ENCODE data around the gene CHRNB2. TPM values are rescaled to one million over a fixed set of nuclear protein-coding genes. Genes with fewer than 3 reads are reported as not detected.

Gene CHRNB2
- total and polyA plus RNA-seq, 9 of the 15 experiments (the other 6 are each of a cell fraction or from before 2014, with no cell fraction given): 0.01 TPM; not detected in 8

DNA sequence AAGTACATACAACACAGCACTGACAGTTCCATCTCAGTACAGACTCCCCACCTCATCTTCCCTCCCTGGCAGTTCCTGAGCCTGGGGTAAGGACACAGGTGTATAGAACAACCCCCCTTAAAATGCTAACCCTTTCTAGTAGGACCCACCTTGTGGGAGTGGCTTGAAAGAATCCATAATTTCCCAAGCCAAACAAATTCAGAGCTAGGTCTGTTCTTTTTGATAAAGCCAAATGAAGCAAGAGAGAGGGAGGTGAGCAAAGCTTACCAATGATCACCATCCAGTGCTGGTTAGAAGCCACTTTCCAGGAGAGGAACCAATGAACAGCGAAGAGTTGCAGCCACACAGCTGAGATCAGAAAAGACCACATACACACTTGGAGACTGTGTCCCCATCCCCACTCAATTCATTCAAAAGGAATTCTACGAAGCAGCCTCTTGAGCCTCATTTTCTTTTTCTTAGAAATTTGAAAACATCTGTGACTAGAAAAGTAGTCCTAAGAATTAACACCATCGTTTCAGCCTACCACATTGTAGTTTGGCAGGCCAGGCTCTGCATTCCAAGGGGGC, 18.3 kb upstream of the CHRNB2 start (continued):
- TF ChIP-seq, protein P1, sequence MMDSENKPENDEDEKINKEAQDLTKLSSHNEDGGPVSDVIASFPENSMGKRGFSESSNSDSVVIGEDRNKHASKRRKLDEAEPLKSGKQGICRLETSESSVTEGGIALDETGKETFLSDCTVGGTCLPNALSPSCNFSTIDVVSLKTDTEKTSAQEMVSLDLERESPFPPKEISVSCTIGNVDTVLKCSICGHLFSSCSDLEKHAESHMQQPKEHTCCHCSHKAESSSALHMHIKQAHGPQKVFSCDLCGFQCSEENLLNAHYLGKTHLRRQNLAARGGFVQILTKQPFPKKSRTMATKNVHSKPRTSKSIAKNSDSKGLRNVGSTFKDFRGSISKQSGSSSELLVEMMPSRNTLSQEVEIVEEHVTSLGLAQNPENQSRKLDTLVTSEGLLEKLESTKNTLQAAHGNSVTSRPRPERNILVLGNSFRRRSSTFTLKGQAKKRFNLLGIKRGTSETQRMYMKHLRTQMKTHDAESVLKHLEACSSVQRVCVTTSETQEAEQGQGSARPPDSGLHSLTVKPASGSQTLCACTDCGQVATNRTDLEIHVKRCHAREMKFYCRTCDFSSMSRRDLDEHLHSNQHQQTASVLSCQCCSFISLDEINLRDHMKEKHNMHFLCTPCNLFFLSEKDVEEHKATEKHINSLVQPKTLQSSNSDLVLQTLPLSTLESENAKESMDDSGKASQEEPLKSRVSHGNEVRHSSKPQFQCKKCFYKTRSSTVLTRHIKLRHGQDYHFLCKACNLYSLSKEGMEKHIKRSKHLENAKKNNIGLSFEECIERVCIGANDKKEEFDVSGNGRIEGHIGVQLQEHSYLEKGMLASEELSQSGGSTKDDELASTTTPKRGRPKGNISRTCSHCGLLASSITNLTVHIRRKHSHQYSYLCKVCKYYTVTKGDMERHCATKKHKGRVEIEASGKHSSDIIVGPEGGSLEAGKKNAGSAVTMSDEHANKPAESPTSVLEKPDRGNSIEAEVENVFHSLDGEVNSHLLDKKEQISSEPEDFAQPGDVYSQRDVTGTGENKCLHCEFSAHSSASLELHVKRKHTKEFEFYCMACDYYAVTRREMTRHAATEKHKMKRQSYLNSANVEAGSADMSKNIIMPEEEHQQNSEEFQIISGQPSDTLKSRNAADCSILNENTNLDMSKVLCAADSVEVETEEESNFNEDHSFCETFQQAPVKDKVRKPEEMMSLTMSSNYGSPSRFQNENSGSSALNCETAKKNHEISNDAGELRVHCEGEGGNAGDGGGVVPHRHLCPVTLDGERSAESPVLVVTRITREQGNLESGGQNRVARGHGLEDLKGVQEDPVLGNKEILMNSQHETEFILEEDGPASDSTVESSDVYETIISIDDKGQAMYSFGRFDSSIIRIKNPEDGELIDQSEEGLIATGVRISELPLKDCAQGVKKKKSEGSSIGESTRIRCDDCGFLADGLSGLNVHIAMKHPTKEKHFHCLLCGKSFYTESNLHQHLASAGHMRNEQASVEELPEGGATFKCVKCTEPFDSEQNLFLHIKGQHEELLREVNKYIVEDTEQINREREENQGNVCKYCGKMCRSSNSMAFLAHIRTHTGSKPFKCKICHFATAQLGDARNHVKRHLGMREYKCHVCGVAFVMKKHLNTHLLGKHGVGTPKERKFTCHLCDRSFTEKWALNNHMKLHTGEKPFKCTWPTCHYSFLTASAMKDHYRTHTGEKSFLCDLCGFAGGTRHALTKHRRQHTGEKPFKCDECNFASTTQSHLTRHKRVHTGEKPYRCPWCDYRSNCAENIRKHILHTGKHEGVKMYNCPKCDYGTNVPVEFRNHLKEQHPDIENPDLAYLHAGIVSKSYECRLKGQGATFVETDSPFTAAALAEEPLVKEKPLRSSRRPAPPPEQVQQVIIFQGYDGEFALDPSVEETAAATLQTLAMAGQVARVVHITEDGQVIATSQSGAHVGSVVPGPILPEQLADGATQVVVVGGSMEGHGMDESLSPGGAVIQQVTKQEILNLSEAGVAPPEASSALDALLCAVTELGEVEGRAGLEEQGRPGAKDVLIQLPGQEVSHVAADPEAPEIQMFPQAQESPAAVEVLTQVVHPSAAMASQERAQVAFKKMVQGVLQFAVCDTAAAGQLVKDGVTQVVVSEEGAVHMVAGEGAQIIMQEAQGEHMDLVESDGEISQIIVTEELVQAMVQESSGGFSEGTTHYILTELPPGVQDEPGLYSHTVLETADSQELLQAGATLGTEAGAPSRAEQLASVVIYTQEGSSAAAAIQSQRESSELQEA (IDR thresholded peaks at IDR 0.05; ENCODE audit: low read depth): no peak
- TF ChIP-seq, protein P2, sequence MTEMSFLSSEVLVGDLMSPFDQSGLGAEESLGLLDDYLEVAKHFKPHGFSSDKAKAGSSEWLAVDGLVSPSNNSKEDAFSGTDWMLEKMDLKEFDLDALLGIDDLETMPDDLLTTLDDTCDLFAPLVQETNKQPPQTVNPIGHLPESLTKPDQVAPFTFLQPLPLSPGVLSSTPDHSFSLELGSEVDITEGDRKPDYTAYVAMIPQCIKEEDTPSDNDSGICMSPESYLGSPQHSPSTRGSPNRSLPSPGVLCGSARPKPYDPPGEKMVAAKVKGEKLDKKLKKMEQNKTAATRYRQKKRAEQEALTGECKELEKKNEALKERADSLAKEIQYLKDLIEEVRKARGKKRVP (CRISPR knock-in tag; IDR thresholded peaks at IDR 0.05): no peak
- TF ChIP-seq, protein P3, sequence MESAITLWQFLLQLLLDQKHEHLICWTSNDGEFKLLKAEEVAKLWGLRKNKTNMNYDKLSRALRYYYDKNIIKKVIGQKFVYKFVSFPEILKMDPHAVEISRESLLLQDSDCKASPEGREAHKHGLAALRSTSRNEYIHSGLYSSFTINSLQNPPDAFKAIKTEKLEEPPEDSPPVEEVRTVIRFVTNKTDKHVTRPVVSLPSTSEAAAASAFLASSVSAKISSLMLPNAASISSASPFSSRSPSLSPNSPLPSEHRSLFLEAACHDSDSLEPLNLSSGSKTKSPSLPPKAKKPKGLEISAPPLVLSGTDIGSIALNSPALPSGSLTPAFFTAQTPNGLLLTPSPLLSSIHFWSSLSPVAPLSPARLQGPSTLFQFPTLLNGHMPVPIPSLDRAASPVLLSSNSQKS (CRISPR knock-in tag; IDR thresholded peaks at IDR 0.05): no peak
- TF ChIP-seq FOXM1 (IDR thresholded peaks at IDR 0.05; ENCODE audit: low read depth) (no peak), FOXM1 (CRISPR knock-in tag; IDR thresholded peaks at IDR 0.05; ENCODE audit: low read depth) (no peak), DIDO1 (tag; IDR thresholded peaks at IDR 0.05; ENCODE audit: low read depth) (no peak), NUFIP1 (IDR thresholded peaks at IDR 0.05; ENCODE audit: partially characterized antibody) (no peak)
- TF ChIP-seq, protein P4, sequence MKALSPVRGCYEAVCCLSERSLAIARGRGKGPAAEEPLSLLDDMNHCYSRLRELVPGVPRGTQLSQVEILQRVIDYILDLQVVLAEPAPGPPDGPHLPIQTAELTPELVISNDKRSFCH (CRISPR knock-in tag; IDR thresholded peaks at IDR 0.05): no peak
- TF ChIP-seq, protein P4 (tag; IDR thresholded peaks at IDR 0.05): no peak
- TF ChIP-seq, protein P5, sequence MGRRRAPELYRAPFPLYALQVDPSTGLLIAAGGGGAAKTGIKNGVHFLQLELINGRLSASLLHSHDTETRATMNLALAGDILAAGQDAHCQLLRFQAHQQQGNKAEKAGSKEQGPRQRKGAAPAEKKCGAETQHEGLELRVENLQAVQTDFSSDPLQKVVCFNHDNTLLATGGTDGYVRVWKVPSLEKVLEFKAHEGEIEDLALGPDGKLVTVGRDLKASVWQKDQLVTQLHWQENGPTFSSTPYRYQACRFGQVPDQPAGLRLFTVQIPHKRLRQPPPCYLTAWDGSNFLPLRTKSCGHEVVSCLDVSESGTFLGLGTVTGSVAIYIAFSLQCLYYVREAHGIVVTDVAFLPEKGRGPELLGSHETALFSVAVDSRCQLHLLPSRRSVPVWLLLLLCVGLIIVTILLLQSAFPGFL (CRISPR knock-in tag; IDR thresholded peaks at IDR 0.05): no peak
